OCI-LY3 (cell line): ENCODE measurements around the gene FPR1.

Experiments
- H2AFZ ChIP-seq: fragments of 200-600, 300-600 bp; shearing (Covaris generic); 2 replicates; pipeline ENCODE4 v1.6.0; 2014; ENCODE audit warnings: antibody characterized with exemption, low read depth, low read length
- H3K27ac ChIP-seq: fragments of 200-600, 300-600 bp; sonication (generic); 2 replicates; pipeline ENCODE4 v1.5.1; 2014; ENCODE audit warnings: mild to moderate bottlenecking, low read length, moderate library complexity, mixed read lengths
- H3K27me3 ChIP-seq: fragments of 200-600, 300-600 bp; sonication (generic); 2 replicates; pipeline ENCODE4 v1.6.1; 2014; ENCODE audit warnings: low read depth, low read length, mixed read lengths
- H3K36me3 ChIP-seq: fragments of 200-600, 300-600 bp; sonication (generic); replicated peaks from 2 replicates; pipeline ENCODE3; 2014; ENCODE audit warnings: low read depth, low read length, mixed read lengths
- H3K4me1 ChIP-seq: fragments of 300-600, 200-600 bp; sonication (generic); 2 replicates; pipeline ENCODE4 v1.6.1; 2014; ENCODE audit warnings: low read length, mixed read lengths
- H3K4me2 ChIP-seq: fragments of 200-600, 300-600 bp; sonication (generic); 2 replicates; pipeline ENCODE4 v1.6.1; 2014; ENCODE audit warnings: low read length, mixed read lengths
- H3K4me3 ChIP-seq: fragments of 300-600, 200-600 bp; sonication (generic); 2 replicates; pipeline ENCODE4 v1.5.1; 2014; ENCODE audit warnings: antibody characterized with exemption, mild to moderate bottlenecking, low read length, moderate library complexity
- H3K79me2 ChIP-seq: fragments of 300-600, 200-600 bp; shearing (Covaris generic); 2 replicates; pipeline ENCODE4 v1.6.1; 2014; ENCODE audit warnings: mild to moderate bottlenecking, low read length, mixed read lengths
- H3K9ac ChIP-seq: fragments of 300-600, 200-600 bp; shearing (Covaris generic); 2 replicates; pipeline ENCODE4 v1.6.0; 2014; ENCODE audit warnings: mild to moderate bottlenecking, low read length, moderate library complexity
- H3K9me3 ChIP-seq: fragments of 200-600, 300-600 bp; shearing (Covaris generic); 2 replicates; pipeline ENCODE4 v1.6.1; 2014; ENCODE audit warnings: low read length, mixed read lengths; ENCODE audit not compliant: insufficient read depth
- H4K20me1 ChIP-seq: fragments of 200-600, 300-600 bp; sonication (generic); 2 replicates; pipeline ENCODE4 v1.6.1; 2016; ENCODE audit warnings: low read length, mixed read lengths; ENCODE audit not compliant: insufficient read depth
- CTCF ChIP-seq: fragments of 200-600, 300-600 bp; sonication (generic); IDR thresholded peaks from 2 replicates; pipeline ENCODE4 v1.5.1; 2014; ENCODE audit warnings: antibody characterized with exemption, low read length, low read depth
- EZH2phosphoT487 ChIP-seq: fragments of 200-600 bp; shearing (Covaris generic); IDR thresholded peaks from 2 replicates; pipeline ENCODE4 v1.6.1; 2018; ENCODE audit warnings: antibody characterized with exemption, mixed run types, low read depth

The FPR1 gene

GRCh38 chr19:51711702-51712101, 40.0 kb downstream of the FPR1 start:
- no peak overlapping the region for H3K9ac ChIP-seq
- no peak for TF ChIP-seq EZH2phosphoT487
- no peak for TF ChIP-seq CTCF
- H3K4me1 ChIP-seq = peaks cover 15% of the 10 kb centered on the region
- no peak overlapping the region for H3K4me2 ChIP-seq
- peaks cover 9% of the 10 kb centered on the region; the same call in 1 of the 2 replicates for H3K27me3 ChIP-seq
- H3K36me3 ChIP-seq = peaks cover 3% of the 10 kb centered on the region
- no peaks in the 10 kb centered on the region for H4K20me1 ChIP-seq
- H2AFZ ChIP-seq = no peak overlapping the region
- H3K27ac ChIP-seq = no peak overlapping the region
- H3K4me3 ChIP-seq = no peak overlapping the region
- no peaks in the 10 kb centered on the region for H3K9me3 ChIP-seq
- no peaks in the 10 kb centered on the region for H3K79me2 ChIP-seq

GRCh38 chr19:51710163-51710562, 41.5 kb downstream of the FPR1 start:
- no peak overlapping the region for H3K4me3 ChIP-seq

GRCh38 chr19:51709575-51709974, 42.1 kb downstream of the FPR1 start:
- TF ChIP-seq CTCF (no peak), EZH2phosphoT487 (no peak)
- Histone ChIP-seq H2AFZ (no peak overlapping the region), H4K20me1 (no peaks in the 10 kb centered on the region), H3K4me3 (no peak overlapping the region), H3K27ac (no peak overlapping the region), H3K4me2 (no peak overlapping the region), H3K36me3 (peaks cover 15% of the 10 kb centered on the region), H3K4me1 (peaks cover 21% of the 10 kb centered on the region), H3K27me3 (peaks cover 9% of the 10 kb centered on the region; the same call in 1 of the 2 replicates), H3K79me2 (peaks cover 9% of the 10 kb centered on the region), H3K9me3 (no peaks in the 10 kb centered on the region), H3K9ac (no peak overlapping the region)

More at GRCh38 chr19:51710163-51710562, 41.5 kb downstream of the FPR1 start:
- Histone ChIP-seq H3K9ac (no peak overlapping the region), H2AFZ (no peak overlapping the region), H4K20me1 (no peaks in the 10 kb centered on the region), H3K4me1 (peaks cover 15% of the 10 kb centered on the region), H3K27ac (no peak overlapping the region), H3K27me3 (peaks cover 9% of the 10 kb centered on the region; the same call in 1 of the 2 replicates), H3K4me2 (no peak overlapping the region), H3K36me3 (peaks cover 11% of the 10 kb centered on the region), H3K79me2 (0 out of 2 replicates have a peak, but pooled peaks cover 3% of the 10 kb centered on the region), H3K9me3 (no peaks in the 10 kb centered on the region)
- TF ChIP-seq CTCF (no peak), EZH2phosphoT487 (no peak)

DNA sequence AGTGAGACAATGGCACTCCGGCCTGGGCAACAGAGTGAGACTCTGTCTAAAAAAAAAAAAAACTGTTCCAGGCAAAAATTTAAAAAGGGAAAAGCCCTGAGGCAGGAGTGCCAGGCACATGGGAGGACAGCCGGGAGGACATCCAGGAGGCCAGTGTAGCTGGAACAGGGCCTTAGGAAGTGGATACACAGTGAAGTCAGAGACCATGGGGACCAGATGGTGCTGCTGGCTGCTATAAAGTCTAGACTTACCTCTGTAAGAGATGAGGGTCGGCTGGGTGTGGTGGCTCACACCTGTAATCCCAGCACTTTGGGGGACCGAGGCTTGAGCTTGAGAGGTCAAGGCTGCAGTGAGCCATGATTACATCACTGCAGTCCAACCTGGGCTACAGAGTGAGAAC, 42.9 kb downstream of the FPR1 start:
- Histone ChIP-seq H3K79me2 (peaks cover 13% of the 10 kb centered on the region), H2AFZ (no peak overlapping the region), H3K9ac (no peak overlapping the region), H3K36me3 (peaks cover 15% of the 10 kb centered on the region), H3K4me2 (no peak overlapping the region), H3K27me3 (peaks cover 9% of the 10 kb centered on the region; the same call in 1 of the 2 replicates), H3K4me3 (no peak overlapping the region), H3K27ac (no peak overlapping the region), H3K9me3 (no peaks in the 10 kb centered on the region), H4K20me1 (no peaks in the 10 kb centered on the region), H3K4me1 (peaks cover 21% of the 10 kb centered on the region)
- no peak for TF ChIP-seq CTCF
- no peak for TF ChIP-seq EZH2phosphoT487
